ENCODE results near the gene SLC6A13. TPM values are rescaled to one million over a fixed set of nuclear protein-coding genes. Genes with fewer than 3 reads are reported as not detected.

The SLC6A13 gene
- total RNA-seq, 1 donor from 2014 or later, result 0.91 TPM

- no peak for DNase-seq
- no peak for TF ChIP-seq CTCF (IDR thresholded peaks at IDR 0.05; ENCODE audit: partially characterized antibody, unreplicated experiment)
- Mint-ChIP-seq H3K4me3 (ENCODE audit: unreplicated experiment) (no peak overlapping the region), H3K27me3 (ENCODE audit: unreplicated experiment) (peaks cover 2% of the 10 kb centered on the region), H3K9me3 (ENCODE audit: unreplicated experiment) (peaks cover 4% of the 10 kb centered on the region), H3K27ac (ENCODE audit: unreplicated experiment) (no peak overlapping the region), H3K36me3 (ENCODE audit: unreplicated experiment) (no peaks in the 10 kb centered on the region), H3K4me1 (ENCODE audit: low read depth, unreplicated experiment) (peaks cover 2% of the 10 kb centered on the region)
These were observed 8.5 kb upstream of the SLC6A13 start for GRCh38 chr12:271161-271560.

- Mint-ChIP-seq H3K9me3 (ENCODE audit: unreplicated experiment) (peaks cover 3% of the 10 kb centered on the region), H3K27ac (ENCODE audit: unreplicated experiment) (no peak overlapping the region), H3K27me3 (ENCODE audit: unreplicated experiment) (peaks cover 2% of the 10 kb centered on the region), H3K36me3 (ENCODE audit: unreplicated experiment) (no peaks in the 10 kb centered on the region), H3K4me3 (ENCODE audit: unreplicated experiment) (no peak overlapping the region), H3K4me1 (ENCODE audit: low read depth, unreplicated experiment) (no peaks in the 10 kb centered on the region)
- DNase-seq, result no peak
- no peak for TF ChIP-seq CTCF (IDR thresholded peaks at IDR 0.05; ENCODE audit: partially characterized antibody, unreplicated experiment)
These were observed 6.6 kb upstream of the SLC6A13 start for GRCh38 chr12:269191-269590.

- DNase-seq, result no peak
- Mint-ChIP-seq H3K4me3 (ENCODE audit: unreplicated experiment) (no peak overlapping the region), H3K27me3 (ENCODE audit: unreplicated experiment) (peaks cover 2% of the 10 kb centered on the region), H3K36me3 (ENCODE audit: unreplicated experiment) (no peaks in the 10 kb centered on the region), H3K27ac (ENCODE audit: unreplicated experiment) (no peak overlapping the region), H3K9me3 (ENCODE audit: unreplicated experiment) (peaks cover 3% of the 10 kb centered on the region), H3K4me1 (ENCODE audit: low read depth, unreplicated experiment) (no peaks in the 10 kb centered on the region)
- no peak for TF ChIP-seq CTCF (IDR thresholded peaks at IDR 0.05; ENCODE audit: partially characterized antibody, unreplicated experiment)
These were observed 5.8 kb upstream of the SLC6A13 start for GRCh38 chr12:268483-268840.

- DNase-seq, result no peak
- H3K4me1 Mint-ChIP-seq (ENCODE audit: low read depth, unreplicated experiment), result no peaks in the 10 kb centered on the region
- peak overlapping the region; percentile 45 for H3K27ac Mint-ChIP-seq (ENCODE audit: unreplicated experiment)
- H3K36me3 Mint-ChIP-seq (ENCODE audit: unreplicated experiment), result no peaks in the 10 kb centered on the region
- H3K9me3 Mint-ChIP-seq (ENCODE audit: unreplicated experiment), result peaks cover 3% of the 10 kb centered on the region
- no peak for TF ChIP-seq CTCF (IDR thresholded peaks at IDR 0.05; ENCODE audit: partially characterized antibody, unreplicated experiment)
- no peak overlapping the region for H3K4me3 Mint-ChIP-seq (ENCODE audit: unreplicated experiment)
- no peaks in the 10 kb centered on the region for H3K27me3 Mint-ChIP-seq (ENCODE audit: unreplicated experiment)
These were observed 5.2 kb upstream of the SLC6A13 start for GRCh38 chr12:267581-268482.

GRCh38 chr12:265096-265495 lies 2.5 kb upstream of the SLC6A13 start:
- no peak for DNase-seq
- Mint-ChIP-seq H3K4me1 (ENCODE audit: low read depth, unreplicated experiment) (no peaks in the 10 kb centered on the region), H3K27me3 (ENCODE audit: unreplicated experiment) (no peaks in the 10 kb centered on the region), H3K4me3 (ENCODE audit: unreplicated experiment) (no peak overlapping the region), H3K36me3 (ENCODE audit: unreplicated experiment) (no peaks in the 10 kb centered on the region), H3K9me3 (ENCODE audit: unreplicated experiment) (peaks cover 3% of the 10 kb centered on the region), H3K27ac (ENCODE audit: unreplicated experiment) (no peak overlapping the region)
- no peak for TF ChIP-seq CTCF (IDR thresholded peaks at IDR 0.05; ENCODE audit: partially characterized antibody, unreplicated experiment)

Measured in glutamatergic neuron (in vitro differentiated cells).